HG03097 (cell line): ENCODE data around the gene RARA.
"Not testable (repeated sequence)": the region's sequence is repeated elsewhere in the genome, so short reads cannot be mapped to it uniquely, and the experiment has no call there.

Experiments
- ATAC-seq: cut with Tn5 transposase; IDR thresholded peaks from one replicate; pipeline ENCODE4 v1.9.1; 2021; ENCODE audit not compliant: unreplicated experiment, low FRiP score

Gene RARA

GRCh38 chr17:40366861-40367518 lies 58.0 kb downstream of the RARA start:
- no peak for ATAC-seq

GRCh38 chr17:40367728-40368127 lies 58.7 kb downstream of the RARA start:
- ATAC-seq: not testable (repeated sequence)

- ATAC-seq: no peak
Measured at GRCh38 chr17:40369923-40370322, 60.9 kb downstream of the RARA start.

- ATAC-seq: no peak
Measured at GRCh38 chr17:40371261-40371929, 62.4 kb downstream of the RARA start.

- ATAC-seq: no peak
Measured at GRCh38 chr17:40372031-40372430, 63.1 kb downstream of the RARA start.

GRCh38 chr17:40372644-40373043 lies 63.7 kb downstream of the RARA start:
- not testable (repeated sequence) for ATAC-seq

GRCh38 chr17:40373324-40373723 lies 64.3 kb downstream of the RARA start:
- no peak for ATAC-seq

GRCh38 chr17:40373999-40374398 lies 65.0 kb downstream of the RARA start:
- ATAC-seq: no peak

- no peak for ATAC-seq
Measured at GRCh38 chr17:40374821-40375498, 66.0 kb downstream of the RARA start.

GRCh38 chr17:40375786-40376185 lies 66.8 kb downstream of the RARA start:
- ATAC-seq: not testable (repeated sequence)

- not testable (repeated sequence) for ATAC-seq
Measured at GRCh38 chr17:40376541-40376940, 67.6 kb downstream of the RARA start.

- ATAC-seq: no peak
Measured at GRCh38 chr17:40377832-40378231, 68.9 kb downstream of the RARA start.

GRCh38 chr17:40378966-40379365 lies 70.0 kb downstream of the RARA start:
- ATAC-seq: no peak

GRCh38 chr17:40382251-40382650 lies 73.3 kb downstream of the RARA start:
- ATAC-seq: no peak

GRCh38 chr17:40386555-40386954 lies 77.6 kb downstream of the RARA start:
- ATAC-seq: not testable (repeated sequence)

- ATAC-seq: no peak
Measured at GRCh38 chr17:40399185-40399584, 90.2 kb downstream of the RARA start.

GRCh38 chr17:40402668-40403067 lies 93.7 kb downstream of the RARA start:
- no peak for ATAC-seq

GRCh38 chr17:40404003-40404402 lies 95.0 kb downstream of the RARA start:
- ATAC-seq: no peak
